ENCODE results near the gene GOLT1A.

The GOLT1A gene

GRCh38 chr1:204207136-204207616 lies 6.6 kb downstream of the GOLT1A start:
- H3K9me3 ChIP-seq (ENCODE audit: low read length): no peaks in the 10 kb centered on the region
- H3K4me2 ChIP-seq (ENCODE audit: low read length): no peak overlapping the region
- H3F3A ChIP-seq (ENCODE audit: insufficient read depth, low read length): no peaks in the 10 kb centered on the region
- TF ChIP-seq EZH2 (IDR thresholded peaks at IDR 0.05; ENCODE audit: borderline replicate concordance, low read length) (no peak), CTCF (IDR thresholded peaks at IDR 0.05; ENCODE audit: low read length) (peak; percentile 82)
- no peaks in the 10 kb centered on the region for H3K79me2 ChIP-seq (ENCODE audit: insufficient read depth, low read length)
- H4K20me1 ChIP-seq (ENCODE audit: insufficient read depth, low read length): no peaks in the 10 kb centered on the region
- H3K27ac ChIP-seq (ENCODE audit: low read depth, low read length, poor library complexity, severe bottlenecking): no peak overlapping the region
- H3K9ac ChIP-seq (ENCODE audit: low read length): no peak overlapping the region
- no peaks in the 10 kb centered on the region for H3K36me3 ChIP-seq (ENCODE audit: insufficient read depth, low read length)
- no peaks in the 10 kb centered on the region for H3K27me3 ChIP-seq (ENCODE audit: insufficient read depth, low read length)
- H3K9me2 ChIP-seq (ENCODE audit: low read depth, low read length): no peaks in the 10 kb centered on the region
- H3K4me1 ChIP-seq (ENCODE audit: insufficient read depth, low read length, severe bottlenecking): no peaks in the 10 kb centered on the region
- H2AFZ ChIP-seq (ENCODE audit: low read length): no peak overlapping the region
- no peak overlapping the region for H3K4me3 ChIP-seq (ENCODE audit: low read depth, low read length, poor library complexity, severe bottlenecking)

- Histone ChIP-seq H3K9me3 (ENCODE audit: low read length) (no peaks in the 10 kb centered on the region), H3K36me3 (ENCODE audit: insufficient read depth, low read length) (no peaks in the 10 kb centered on the region), H4K20me1 (ENCODE audit: insufficient read depth, low read length) (no peaks in the 10 kb centered on the region), H3K4me2 (ENCODE audit: low read length) (no peak overlapping the region), H3F3A (ENCODE audit: insufficient read depth, low read length) (no peaks in the 10 kb centered on the region), H3K9ac (ENCODE audit: low read length) (no peak overlapping the region), H2AFZ (ENCODE audit: low read length) (no peak overlapping the region), H3K4me3 (ENCODE audit: low read depth, low read length, poor library complexity, severe bottlenecking) (no peak overlapping the region), H3K79me2 (ENCODE audit: insufficient read depth, low read length) (no peaks in the 10 kb centered on the region), H3K27ac (ENCODE audit: low read depth, low read length, poor library complexity, severe bottlenecking) (no peak overlapping the region), H3K9me2 (ENCODE audit: low read depth, low read length) (no peaks in the 10 kb centered on the region), H3K27me3 (ENCODE audit: insufficient read depth, low read length) (no peaks in the 10 kb centered on the region; the same call in 1 of the 2 replicates), H3K4me1 (ENCODE audit: insufficient read depth, low read length, severe bottlenecking) (no peaks in the 10 kb centered on the region)
- no peak for TF ChIP-seq EZH2 (IDR thresholded peaks at IDR 0.05; ENCODE audit: borderline replicate concordance, low read length)
- TF ChIP-seq CTCF (IDR thresholded peaks at IDR 0.05; ENCODE audit: low read length): no peak
These were observed 7.7 kb downstream of the GOLT1A start for GRCh38 chr1:204206121-204206520.

GRCh38 chr1:204205486-204205885 lies 8.3 kb downstream of the GOLT1A start:
- Histone ChIP-seq H3F3A (ENCODE audit: insufficient read depth, low read length) (no peaks in the 10 kb centered on the region), H3K36me3 (ENCODE audit: insufficient read depth, low read length) (no peaks in the 10 kb centered on the region), H3K4me1 (ENCODE audit: insufficient read depth, low read length, severe bottlenecking) (no peaks in the 10 kb centered on the region), H3K27me3 (ENCODE audit: insufficient read depth, low read length) (no peaks in the 10 kb centered on the region; the same call in 1 of the 2 replicates), H3K9me3 (ENCODE audit: low read length) (no peaks in the 10 kb centered on the region), H2AFZ (ENCODE audit: low read length) (no peak overlapping the region), H3K4me3 (ENCODE audit: low read depth, low read length, poor library complexity, severe bottlenecking) (no peak overlapping the region), H3K9ac (ENCODE audit: low read length) (no peak overlapping the region), H3K27ac (ENCODE audit: low read depth, low read length, poor library complexity, severe bottlenecking) (no peak overlapping the region), H3K79me2 (ENCODE audit: insufficient read depth, low read length) (no peaks in the 10 kb centered on the region), H3K4me2 (ENCODE audit: low read length) (no peak overlapping the region), H4K20me1 (ENCODE audit: insufficient read depth, low read length) (no peaks in the 10 kb centered on the region), H3K9me2 (ENCODE audit: low read depth, low read length) (no peaks in the 10 kb centered on the region)
- TF ChIP-seq EZH2 (IDR thresholded peaks at IDR 0.05; ENCODE audit: borderline replicate concordance, low read length) (no peak), CTCF (IDR thresholded peaks at IDR 0.05; ENCODE audit: low read length) (no peak)
